ENCODE results near the gene PKD1. TPM values are rescaled to one million over a fixed set of nuclear protein-coding genes. Genes with fewer than 3 reads are reported as not detected.
A peak's percentile ranks its signal among the peaks of the same experiment; 100 is the strongest.

PKD1 gene
- total RNA-seq, 1 donor from 2014 or later = 147 TPM

DNA sequence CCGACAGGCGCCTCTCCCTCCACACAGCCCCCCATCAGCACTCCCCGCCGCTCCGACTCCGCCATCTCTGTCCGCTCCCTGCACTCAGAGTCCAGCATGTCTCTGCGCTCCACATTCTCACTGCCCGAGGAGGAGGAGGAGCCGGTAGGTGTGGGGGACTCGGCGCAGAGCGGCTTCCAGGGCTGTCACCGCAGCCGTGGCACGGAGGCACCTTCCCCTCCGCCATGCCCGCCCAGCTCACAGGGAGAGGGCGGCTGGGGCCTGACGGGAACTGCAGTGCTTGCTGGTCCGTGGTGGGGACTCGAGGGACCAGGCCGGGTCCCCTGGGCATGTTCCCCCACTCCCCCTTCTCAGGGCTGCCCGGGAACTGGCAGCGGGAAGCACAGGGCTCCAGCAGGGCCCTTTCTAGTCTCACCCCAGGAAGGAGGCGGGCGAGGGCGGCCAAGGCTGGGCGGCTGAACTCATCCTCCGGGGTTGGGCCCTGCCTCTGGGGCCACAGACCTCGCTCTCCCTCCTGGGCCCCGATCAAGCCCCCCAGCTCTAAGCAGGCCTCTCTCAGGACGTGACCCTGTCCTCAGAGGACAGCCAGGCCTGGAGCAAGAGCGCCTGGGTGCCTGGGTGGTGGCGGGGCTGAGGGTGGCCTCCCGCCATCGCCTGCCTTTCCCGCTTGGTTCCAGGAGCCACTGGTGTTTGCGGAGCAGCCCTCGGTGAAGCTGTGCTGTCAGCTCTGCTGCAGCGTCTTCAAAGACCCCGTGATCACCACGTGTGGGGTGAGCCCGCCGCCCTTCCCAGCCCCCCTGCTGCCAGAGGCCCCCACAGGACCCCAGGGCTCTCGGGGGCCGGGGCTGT, 35.1 kb upstream of the PKD1 start:
- no peak for DNase-seq (ENCODE audit: extremely low read depth, low read depth, low spot score)

DNA sequence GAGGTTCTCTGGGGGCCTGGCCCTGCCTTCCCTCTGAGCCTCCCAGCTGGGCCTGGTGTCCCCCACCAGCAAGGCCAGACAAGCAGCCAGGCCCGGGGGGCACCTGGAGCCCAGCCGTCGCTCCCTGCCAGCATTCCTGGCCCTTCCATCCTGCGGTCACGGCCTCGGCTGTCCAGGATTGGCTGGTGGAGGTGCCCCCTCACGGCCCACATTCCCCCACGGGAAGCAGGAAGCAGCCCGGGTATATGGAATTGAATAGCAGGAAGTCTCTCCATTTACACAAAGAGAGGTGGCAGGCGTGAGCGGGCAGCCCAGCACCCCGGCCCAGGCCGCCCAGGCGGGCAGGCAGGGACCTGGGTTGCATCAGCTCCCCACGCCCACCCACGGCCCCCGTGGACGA, 34.4 kb upstream of the PKD1 start:
- DNase-seq (ENCODE audit: extremely low read depth, low read depth, low spot score) = peak; percentile 57

DNA sequence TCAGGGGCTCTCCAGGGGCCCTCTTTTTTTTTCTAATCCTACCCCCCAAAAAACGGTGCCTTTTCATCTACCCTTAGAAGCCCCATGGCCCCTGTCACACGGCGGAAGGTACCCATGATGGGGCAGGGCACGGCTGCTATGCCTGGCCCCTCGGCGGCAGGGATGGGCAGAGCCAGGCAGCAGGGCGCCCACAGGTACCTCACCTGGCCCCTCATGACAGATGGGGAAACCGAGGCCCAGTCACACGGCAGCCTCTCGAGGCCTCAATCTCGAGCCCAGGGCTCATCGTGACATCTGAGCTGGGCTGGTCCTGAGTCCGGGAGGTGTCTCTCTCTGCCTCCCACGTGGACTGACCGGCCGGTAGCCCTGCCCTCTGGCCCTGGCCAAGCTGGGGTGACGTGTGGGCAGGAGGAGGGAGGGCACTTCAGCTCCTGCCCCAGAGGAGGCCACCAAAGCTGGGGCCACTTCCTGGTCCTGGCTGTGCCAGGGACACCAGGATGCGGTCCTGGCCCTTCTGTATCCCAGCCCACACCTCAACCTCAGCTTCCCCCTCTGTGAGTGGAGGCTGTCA, 31.5 kb upstream of the PKD1 start:
- no peak for DNase-seq (ENCODE audit: extremely low read depth, low read depth, low spot score)

DNA sequence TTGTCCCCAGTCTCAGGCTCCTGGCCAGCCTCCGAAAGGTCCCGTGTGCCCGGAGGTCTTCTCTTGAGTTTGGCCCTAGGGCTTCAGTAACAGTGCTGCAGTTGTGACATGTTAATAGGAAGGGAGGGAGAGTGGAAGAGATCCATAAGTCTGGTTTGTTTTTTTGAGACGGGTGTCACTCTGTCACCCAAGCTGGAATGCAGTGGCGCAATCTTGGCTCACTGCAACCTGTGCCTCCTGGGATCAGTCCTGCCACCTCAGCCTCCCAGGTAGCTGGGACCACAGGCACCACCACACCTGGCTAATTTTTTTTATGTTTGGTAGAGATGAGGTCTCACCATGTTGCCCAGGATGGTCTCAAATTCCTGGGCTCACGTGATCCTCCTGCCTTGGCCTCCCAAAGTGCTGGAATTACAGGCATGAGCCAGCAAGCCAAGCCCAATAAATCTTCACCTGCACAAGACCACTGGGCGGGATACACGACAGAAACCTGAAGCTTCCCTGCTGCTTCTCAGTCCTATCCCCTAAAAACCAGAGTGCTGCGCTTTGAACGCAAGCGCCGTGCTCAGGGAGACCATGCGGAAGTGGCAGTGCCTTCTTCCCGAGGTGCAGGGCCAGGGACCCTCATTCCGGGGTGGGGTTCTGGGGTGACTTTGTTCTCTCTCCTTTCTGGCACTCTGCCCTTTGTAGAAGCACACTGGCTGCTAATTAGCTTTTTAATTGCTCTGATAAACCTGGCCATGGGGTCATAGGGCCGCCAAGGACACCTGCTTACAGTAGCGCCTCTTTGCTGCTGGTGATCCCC, 30.8 kb upstream of the PKD1 start:
- no peak for DNase-seq (ENCODE audit: extremely low read depth, low read depth, low spot score)

DNA sequence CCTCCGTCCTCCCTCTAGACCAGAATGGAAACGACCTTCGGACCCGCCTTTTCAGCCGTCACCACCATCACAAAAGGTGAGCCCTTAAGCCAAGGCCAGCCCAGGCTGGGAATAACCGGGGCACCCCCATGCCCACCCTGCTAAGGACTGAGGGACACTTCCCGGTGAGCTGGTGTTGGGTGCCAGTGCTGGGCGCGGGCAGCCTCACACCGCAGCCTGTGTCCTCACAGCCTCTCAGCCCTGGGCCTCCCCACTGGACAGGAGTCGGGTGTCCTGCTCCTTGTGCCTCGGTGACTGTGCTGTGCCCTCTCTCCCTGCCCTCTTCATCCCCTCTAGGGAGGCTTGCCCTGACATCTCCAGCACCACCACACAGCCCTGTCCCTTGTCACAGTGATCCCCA, 30.2 kb upstream of the PKD1 start:
- no peak for DNase-seq (ENCODE audit: extremely low read depth, low read depth, low spot score)

DNA sequence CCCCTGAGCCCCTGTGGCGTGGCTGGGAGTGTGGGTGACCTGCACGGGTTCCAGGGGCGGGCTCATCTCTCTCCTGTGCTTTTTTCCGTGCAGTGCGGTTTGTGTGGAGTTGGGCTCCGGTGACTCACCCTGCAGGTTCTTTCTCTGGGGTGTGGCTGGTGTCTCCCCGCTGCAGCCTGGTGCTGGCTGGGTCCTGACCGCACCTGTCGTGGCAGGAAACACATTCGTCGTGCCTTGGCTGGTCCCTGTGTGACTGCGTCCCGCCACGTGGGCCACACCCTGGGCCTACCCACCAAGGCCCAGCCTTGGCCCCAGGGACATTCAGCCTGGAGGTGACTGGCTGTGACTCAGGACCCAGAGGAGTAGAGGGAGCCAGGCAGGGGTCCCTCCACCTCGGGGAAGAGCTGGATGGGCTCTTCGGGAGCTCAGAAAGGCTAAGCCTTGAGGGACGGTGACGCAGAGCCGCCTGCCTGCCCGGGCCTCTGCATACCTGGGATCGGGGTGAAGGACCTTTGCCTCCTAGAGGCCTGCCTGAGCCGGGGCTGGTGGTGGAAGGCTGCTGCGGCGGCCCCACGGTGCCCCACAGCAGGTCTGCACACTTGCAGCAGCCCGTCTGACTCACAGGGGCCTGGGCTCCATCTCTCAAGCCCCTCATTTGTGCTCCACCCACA, 27.6 kb upstream of the PKD1 start:
- no peak for DNase-seq (ENCODE audit: extremely low read depth, low read depth, low spot score)

DNA sequence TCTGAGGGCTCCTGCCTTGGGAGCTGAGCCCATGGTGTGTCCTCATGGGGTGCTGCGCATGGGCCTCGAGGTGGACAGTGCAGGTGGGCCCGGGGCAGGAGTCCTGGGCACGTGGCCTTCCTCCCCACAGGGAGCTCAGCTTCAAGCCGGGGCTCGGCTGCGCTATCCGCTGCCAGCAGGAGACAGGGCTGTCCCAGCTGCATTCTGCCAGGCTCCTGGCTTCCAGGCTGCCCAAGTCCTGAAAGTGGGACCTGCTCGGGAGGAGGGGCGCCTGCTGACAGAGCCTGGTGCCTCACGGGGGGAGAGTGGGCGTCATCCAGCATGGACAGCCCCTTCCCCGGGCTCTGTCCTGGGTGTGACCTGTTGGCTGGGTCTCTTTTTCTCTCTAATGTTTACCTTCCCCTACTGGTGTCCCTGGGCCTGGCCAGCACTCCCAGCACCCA, 27.0 kb upstream of the PKD1 start:
- no peak for DNase-seq (ENCODE audit: extremely low read depth, low read depth, low spot score)

DNA sequence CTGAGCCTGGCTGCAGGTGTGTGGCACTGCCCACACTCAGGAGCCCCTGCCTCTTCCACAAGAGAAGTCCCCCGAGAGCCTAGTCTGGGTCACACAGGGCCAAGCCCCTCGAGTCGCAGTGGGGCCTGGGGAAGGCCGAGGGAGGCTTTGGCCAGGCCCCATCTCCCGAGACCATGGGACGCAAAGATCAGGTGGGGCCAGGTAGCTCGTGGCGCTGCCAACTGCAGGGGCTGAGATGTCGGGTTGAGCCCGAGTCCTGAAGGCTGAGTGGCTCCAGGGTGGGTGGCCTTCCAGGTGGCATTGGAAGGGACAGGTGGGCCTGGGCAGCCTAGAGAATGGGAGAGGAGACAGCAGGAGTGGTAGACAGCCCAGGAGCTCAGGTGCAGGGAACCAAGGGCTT, 26.2 kb upstream of the PKD1 start:
- DNase-seq (ENCODE audit: extremely low read depth, low read depth, low spot score) = no peak

DNA sequence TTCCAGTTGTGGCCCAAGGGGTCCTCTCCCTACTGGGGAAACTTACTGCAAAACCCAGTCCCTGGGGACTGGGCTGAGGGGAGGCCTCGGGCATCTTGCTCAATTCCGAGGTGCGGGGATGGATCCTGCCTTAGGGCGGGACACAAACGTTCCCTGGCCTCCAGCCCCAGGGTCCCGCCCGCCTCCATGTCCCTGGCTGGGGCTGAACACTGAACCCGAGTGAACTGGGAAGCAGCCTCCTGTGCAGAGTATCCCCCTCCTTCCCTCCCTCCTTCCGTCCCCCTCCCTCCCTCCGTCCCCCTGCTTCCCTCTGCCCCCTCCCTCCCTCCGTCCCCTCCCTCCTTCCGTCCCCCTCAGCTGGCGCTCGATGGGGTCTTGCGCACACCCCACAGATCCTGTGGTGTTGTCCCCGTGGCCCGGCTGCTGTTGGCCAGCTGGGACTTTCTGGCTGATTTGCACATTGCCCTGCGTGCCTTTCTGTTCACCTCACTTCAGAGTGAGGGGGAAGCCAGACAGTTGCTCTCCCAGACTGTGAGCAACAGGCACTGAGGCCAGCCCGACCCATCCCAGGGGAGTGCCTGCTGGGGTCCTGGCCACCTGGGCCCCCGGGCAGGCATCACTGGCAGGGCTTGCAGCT, 25.3 kb upstream of the PKD1 start:
- DNase-seq (ENCODE audit: extremely low read depth, low read depth, low spot score) = no peak

DNA sequence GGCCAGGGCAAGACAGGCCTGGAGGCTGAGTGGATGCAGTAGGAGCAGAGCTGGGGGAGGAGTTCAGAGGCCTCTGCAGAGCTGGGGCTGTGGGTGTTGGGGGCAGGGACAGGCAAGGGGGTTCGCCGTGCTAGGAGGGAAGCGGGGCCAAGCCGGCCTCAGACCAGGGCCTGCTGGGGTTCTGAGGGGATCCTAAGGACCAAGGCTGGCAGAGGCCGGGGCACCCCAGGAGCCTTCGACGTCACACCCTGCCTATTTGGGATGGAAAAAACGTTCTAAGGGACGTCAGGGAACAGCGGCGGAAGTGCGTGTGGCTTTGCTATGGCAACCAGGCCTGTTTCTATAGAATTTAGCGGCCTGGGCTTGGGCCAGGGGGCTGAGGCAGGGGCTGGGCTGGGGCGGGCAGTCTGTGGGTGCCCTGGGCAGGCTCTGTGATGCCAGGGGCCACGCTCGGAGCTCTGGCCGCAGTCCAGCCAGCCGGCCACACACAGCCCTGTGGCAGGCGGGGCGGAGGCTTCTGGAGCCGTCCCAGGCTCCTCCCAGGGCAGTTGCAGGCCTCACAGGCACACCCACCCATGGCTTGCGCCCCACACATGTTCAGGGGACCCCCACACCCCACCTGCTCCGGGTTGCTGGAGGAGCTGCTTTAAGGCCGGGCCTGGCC, 23.6 kb upstream of the PKD1 start:
- no peak for DNase-seq (ENCODE audit: extremely low read depth, low read depth, low spot score)

DNA sequence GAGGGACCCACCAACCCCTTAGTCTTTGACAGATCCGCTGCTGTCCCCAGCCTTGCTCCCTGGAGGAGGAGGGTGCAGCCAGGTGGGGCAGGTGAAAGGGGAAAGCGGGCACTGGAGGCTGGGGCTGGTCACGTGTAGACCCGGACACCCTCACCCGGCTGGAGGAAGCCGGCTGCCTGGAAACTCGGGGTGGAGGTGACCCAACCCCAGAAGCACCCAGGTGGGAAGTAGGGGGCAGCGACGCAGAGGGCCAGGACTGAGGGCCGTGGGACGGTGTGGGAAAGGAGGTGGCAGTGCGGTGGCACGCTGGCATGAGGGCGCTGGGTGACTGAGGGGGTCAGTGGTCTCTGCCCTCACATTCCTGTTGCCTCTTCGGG, 22.6 kb upstream of the PKD1 start:
- no peak for DNase-seq (ENCODE audit: extremely low read depth, low read depth, low spot score)

DNA sequence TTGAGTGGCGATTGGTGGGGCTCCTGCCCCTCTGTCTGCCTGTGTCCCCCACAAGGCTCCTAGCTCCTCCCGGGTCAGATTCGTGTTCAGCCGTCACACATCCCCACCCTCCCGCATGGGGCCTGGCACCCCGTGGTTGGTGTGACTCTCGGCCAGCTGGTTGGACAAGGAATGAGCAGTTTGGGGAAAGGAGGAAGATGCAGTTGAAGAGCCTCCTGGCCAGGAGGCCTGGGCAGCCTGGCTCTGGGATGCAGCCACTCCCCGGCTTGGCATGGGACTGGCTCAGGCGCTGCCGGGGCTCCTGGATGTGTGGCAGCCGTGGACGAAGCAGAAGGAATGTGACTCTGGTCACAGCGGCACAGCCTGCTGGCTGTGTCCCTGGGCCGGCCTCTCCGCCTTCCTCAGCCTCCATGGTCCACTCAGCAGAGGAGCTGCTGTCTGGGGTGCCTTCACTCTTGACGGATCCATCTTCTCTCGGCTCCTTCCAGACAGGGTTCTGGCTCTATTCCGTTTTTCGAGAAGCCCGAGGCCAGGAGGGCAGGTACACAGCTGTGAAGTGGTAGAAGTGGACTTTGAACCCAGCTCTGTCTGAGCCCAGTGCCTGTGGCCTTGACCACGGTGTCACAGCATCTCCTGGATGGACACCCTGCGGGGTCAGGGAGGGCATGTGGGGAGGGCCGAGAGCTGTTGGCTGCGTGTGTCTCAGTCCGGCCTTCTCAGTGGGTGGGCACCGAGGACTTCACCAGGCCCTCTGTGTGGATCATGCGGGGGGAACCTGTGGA, 22.0 kb upstream of the PKD1 start:
- no peak for DNase-seq (ENCODE audit: extremely low read depth, low read depth, low spot score)

DNA sequence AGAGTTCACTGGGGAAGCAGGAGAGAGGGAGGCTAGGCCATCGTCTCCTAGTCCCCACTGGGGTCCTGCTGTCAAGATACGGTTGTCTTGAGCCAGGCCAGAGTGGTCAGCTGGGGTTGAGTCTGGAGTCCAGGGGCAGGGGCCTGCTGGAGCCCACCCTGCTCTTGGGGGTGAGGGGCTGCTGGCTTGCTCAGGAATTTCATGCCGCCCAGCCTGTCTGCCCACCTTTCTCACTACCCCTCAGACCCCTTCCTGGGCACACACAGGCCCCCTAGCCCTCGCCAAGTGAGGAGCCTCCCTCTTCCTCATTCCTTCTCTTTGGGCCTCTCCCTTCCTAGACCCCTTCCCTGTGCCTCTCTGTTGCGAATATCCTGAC, 21.1 kb upstream of the PKD1 start:
- DNase-seq (ENCODE audit: extremely low read depth, low read depth, low spot score) = no peak

DNA sequence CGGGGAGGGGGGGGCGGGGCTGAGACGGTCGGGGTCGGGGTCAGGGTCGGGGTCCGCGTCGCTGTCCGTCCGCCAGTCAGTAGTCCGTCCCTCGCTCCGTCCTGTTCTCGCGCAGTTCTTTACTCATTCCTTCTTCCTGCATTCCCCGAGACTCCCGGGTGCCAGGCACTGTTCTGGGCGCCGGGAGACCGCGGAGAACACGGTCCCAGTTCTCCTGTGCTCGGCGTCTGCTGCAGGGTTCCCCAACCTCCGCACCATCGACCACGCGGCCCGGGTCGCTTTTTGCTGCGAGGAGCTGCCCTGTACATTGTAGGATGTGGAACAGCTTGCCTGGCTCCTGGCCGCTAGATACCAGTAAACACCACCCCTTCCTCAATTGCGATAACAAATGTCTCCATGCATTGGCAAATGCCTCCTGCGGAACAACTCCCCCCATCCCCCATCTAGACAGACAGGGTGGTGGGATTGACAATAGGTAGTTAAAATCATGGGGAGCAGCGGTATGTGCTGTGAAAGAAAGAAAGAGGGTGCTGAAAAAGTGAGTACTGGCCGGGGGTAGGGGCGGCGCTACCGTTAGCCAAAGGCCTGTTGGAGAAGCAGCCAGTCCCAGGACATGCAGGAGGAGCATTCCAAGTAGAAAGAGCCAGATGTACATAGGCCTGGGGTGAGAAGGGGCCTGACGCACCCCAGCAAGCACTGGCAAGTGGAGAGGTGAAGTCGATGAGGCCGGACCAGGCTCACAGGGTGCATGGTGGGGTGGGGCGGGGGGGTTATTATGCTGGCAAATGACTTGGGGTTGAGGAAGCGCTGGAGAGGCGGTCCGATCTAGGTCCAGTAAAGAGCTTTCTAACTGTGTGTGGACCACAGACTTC, 20.5 kb upstream of the PKD1 start:
- DNase-seq (ENCODE audit: extremely low read depth, low read depth, low spot score) = no peak

DNA sequence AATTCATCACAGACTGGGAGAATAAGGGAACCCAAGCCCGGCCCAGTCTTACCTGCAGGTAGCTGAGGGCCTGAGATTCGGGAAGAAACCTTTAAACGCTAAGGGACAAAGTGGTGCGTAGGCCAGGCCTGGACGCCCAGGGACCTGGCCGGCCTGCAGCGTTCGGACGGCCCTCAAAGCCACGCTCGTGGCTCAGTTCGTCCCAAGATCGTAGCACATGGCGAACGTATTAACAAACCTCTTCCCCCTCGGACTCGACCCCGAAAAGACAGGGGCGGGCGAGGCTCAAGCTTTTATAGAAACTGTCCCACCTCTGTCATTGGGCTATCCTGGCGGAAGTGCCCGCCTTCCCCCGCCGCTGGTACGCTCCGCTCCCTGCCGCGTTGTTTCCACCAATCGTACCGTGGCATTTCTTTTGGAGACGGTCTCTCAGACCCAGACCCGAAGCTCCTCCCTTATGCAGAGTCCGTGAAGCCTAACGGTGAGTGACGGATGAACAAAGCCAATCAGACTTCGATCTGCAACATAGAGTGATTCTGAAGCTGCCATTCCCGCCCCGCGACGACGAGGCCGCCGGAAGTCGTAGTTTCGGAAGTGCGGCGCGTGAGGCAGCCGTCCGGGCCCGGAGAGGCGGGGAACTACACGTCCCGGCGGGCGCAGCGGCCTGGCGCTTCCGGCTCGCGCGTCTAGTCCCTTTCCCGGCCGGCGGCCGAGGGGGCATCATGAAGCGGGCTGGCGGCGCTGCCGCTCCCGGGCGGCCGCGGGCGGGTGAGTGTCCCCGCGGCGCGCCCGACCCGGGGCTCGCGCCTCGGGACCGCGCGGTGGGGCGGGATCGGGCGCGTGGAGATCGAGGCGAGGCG, 19.6 kb upstream of the PKD1 start, which contains the start of gene TRAF7:
TRAF7 (plus strand) TSS at position 692 of the 860 bp plus-strand sequence. CDS start 8,139 bp downstream, outside the sequence.
- DNase-seq (ENCODE audit: extremely low read depth, low read depth, low spot score) = peak; percentile 100

DNA sequence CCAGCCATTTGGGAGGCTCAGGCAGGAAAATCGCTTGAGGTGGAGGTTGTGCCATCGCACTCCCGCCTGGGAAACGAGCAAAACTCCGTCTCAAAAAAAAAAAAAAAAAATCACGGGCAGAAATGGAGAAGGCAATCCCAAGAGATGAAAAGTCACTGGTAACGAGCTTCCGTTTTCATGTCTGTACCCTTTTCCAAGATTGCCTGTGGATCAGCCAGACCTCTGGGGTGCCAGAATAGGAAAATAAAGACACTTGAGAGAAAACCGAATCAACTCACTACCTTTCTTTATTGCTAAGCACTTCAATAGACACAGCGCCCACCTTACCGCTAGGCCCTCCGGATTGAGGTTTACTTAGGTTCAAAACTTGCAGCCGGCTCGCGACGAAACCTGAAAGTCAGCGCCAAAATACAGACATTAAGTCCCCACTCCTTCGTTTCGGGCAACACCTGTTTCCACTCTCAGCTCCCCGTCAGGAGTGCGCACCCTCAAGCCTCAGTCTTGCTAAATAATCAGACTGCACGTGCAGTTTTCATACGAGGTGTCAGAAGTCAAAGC, 18.9 kb upstream of the PKD1 start:
- DNase-seq (ENCODE audit: extremely low read depth, low read depth, low spot score) = no peak

Data from glomerular endothelial cell (primary cell).